Ascending aorta (tissue), 2 donors: ENCODE measurements around the gene HDAC3. TPM values are rescaled to one million over a fixed set of nuclear protein-coding genes. Genes with fewer than 3 reads are reported as not detected.

Experiments used
- DNase-seq, 2 donors: peaks; one replicate each; pipeline ENCODE4 v3.0.0-alpha.2; 2019; ENCODE audit warnings: low spot score in 2 of 2
- H3K27ac ChIP-seq, 2 donors: fragments of 200-600 bp; sonication (generic); one replicate each; pipeline ENCODE4 v1.5.1; 2016 to 2017; ENCODE audit warnings: mild to moderate bottlenecking in 1 of 2
- H3K27me3 ChIP-seq: fragments of 200-600 bp; sonication (generic); one replicate; pipeline ENCODE4 v1.5.1; 2017
- H3K36me3 ChIP-seq, 2 donors: fragments of 200-600 bp; sonication (generic); one replicate each; pipeline ENCODE4 v1.5.1; 2016
- H3K4me1 ChIP-seq, 2 donors: fragments of 200-600 bp; sonication (generic); one replicate each; pipeline ENCODE4 v1.5.1; 2016 to 2017; ENCODE audit warnings: mild to moderate bottlenecking in 1 of 2
- H3K4me3 ChIP-seq, 2 donors: fragments of 200-600 bp; sonication (generic); one replicate each; pipeline ENCODE4 v1.5.1; 2016 to 2017; ENCODE audit warnings: mild to moderate bottlenecking in 1 of 2
- H3K9me3 ChIP-seq, 2 donors: fragments of 200-600 bp; sonication (generic); one replicate each; pipeline ENCODE4 v1.5.1; 2016
- CTCF ChIP-seq, 3 experiments: fragments of 200-600 bp in 2 of 3; fragments of 450-650 bp in 1 of 3; sonication (generic) in 2 of 3; IDR thresholded peaks; one replicate each; pipeline ENCODE4 v1.5.1; 2016 to 2019; ENCODE audit warnings: antibody characterized with exemption in 3 of 3, mild to moderate bottlenecking in 1 of 3, moderate library complexity in 1 of 3
- intact Hi-C: fragments of 100-400 bp; cut with DNase I; formaldehyde crosslinking; loops from one replicate; pipeline ENCODE4 v1.15.1; 2023
- total RNA-seq: library from RNA; depleted of rRNA; stranded (reverse); fragments of >200 nt; gene quantifications from one replicate; pipeline ENCODE4 v1.1.0, GENCODE V29; 2016

Gene HDAC3
- total RNA-seq, 1 donor from 2014 or later, result 43.4 TPM

- Histone ChIP-seq H3K4me1 (peaks cover 10 to 22% of the 10 kb centered on the region in 2 donors), H3K36me3 (peaks cover under 1 to 1% of the 10 kb centered on the region in 2 donors), H3K27ac (no peak overlapping the region), H3K9me3 (no peaks in the 10 kb centered on the region), H3K27me3 (no peaks in the 10 kb centered on the region), H3K4me3 (peak overlapping the region in 1 of 2 donors; percentile 82)
- TF ChIP-seq CTCF (IDR thresholded peaks at IDR 0.05), result no peak
- intact Hi-C loops, result loop anchor here (5.0 kb wide), 1 partner anchor 42 kb away; no protein-coding TSS in a partner anchor
- DNase-seq, result peak in 1 of 2 donors; percentile 56
Measured at GRCh38 chr5:141634720-141635119, 1.9 kb downstream of the HDAC3 start.

- no peak overlapping the region for H3K27ac ChIP-seq
- H3K4me1 ChIP-seq, result peaks cover 10 to 22% of the 10 kb centered on the region in 2 donors
- no peak for TF ChIP-seq CTCF (IDR thresholded peaks at IDR 0.05)
- peak in 1 of 2 donors; percentile 25 for DNase-seq
- H3K9me3 ChIP-seq, result no peaks in the 10 kb centered on the region
- no peak overlapping the region for H3K4me3 ChIP-seq
- H3K27me3 ChIP-seq, result no peaks in the 10 kb centered on the region
- intact Hi-C loops, result no loop called here
- peaks cover 6 to 8% of the 10 kb centered on the region in 2 donors for H3K36me3 ChIP-seq
Measured at GRCh38 chr5:141633871-141634561, 2.6 kb downstream of the HDAC3 start.

GRCh38 chr5:141632650-141633049 is 4.0 kb downstream of the HDAC3 start:
- peaks cover 19 to 22% of the 10 kb centered on the region in 2 donors for H3K36me3 ChIP-seq
- H3K27ac ChIP-seq, result no peak overlapping the region
- intact Hi-C loops, result no loop called here
- no peak overlapping the region for H3K4me3 ChIP-seq
- peaks cover 9 to 17% of the 10 kb centered on the region in 2 donors for H3K4me1 ChIP-seq
- no peak for TF ChIP-seq CTCF (IDR thresholded peaks at IDR 0.05)
- no peaks in the 10 kb centered on the region for H3K9me3 ChIP-seq
- H3K27me3 ChIP-seq, result no peaks in the 10 kb centered on the region
- DNase-seq, result no peak

- Histone ChIP-seq H3K9me3 (no peaks in the 10 kb centered on the region), H3K27ac (no peak overlapping the region), H3K4me1 (peaks cover under 1 to 11% of the 10 kb centered on the region in 2 donors), H3K27me3 (no peaks in the 10 kb centered on the region), H3K4me3 (no peak overlapping the region), H3K36me3 (peaks cover 38 to 39% of the 10 kb centered on the region in 2 donors)
- intact Hi-C loops, result no loop called here
- DNase-seq, result peak in 1 of 2 donors; percentile 52
- no peak for TF ChIP-seq CTCF (IDR thresholded peaks at IDR 0.05)
Measured at GRCh38 chr5:141630570-141631140, 6.0 kb downstream of the HDAC3 start.

GRCh38 chr5:141628175-141628788 is 8.4 kb downstream of the HDAC3 start:
- no peak for TF ChIP-seq CTCF (IDR thresholded peaks at IDR 0.05)
- H3K36me3 ChIP-seq, result peaks cover 46 to 61% of the 10 kb centered on the region in 2 donors
- no peaks in the 10 kb centered on the region for H3K4me1 ChIP-seq
- intact Hi-C loops, result no loop called here
- peak in 1 of 2 donors; percentile 55 for DNase-seq
- H3K4me3 ChIP-seq, result no peak overlapping the region
- H3K9me3 ChIP-seq, result no peaks in the 10 kb centered on the region
- no peaks in the 10 kb centered on the region for H3K27me3 ChIP-seq
- no peak overlapping the region for H3K27ac ChIP-seq
